WTC11 (cell line): Measurements from ENCODE around the gene ALG8. TPM values are rescaled to one million over a fixed set of nuclear protein-coding genes. Genes with fewer than 3 reads are reported as not detected.

Experiments used
- ATAC-seq: fragments of 200-7000 bp; cut with Tn5 transposase; 2 replicates; pipeline ENCODE4 v1.10.0; 2021; ENCODE audit warnings: mild to moderate bottlenecking, moderate library complexity
- CTCF ChIA-PET: fragments of 300-600 bp; sonication (Branson Sonifier 250); formaldehyde crosslinking; loops from one replicate; lab custom pipeline; 2021; ENCODE audit warnings: antibody characterized with exemption; lab: Charles Lee
- POLR2A ChIA-PET: fragments of 350-600 bp; sonication (Branson Sonifier 250); formaldehyde crosslinking; loops from one replicate; lab custom pipeline; 2021; ENCODE audit warnings: antibody characterized with exemption; lab: Charles Lee
- DNase-seq: peaks from one replicate; pipeline ENCODE4 v3.0.0; 2021; ENCODE audit warnings: low spot score
- H3K27ac Mint-ChIP-seq: 2 replicates; pipeline ENCODE4 v1.8.0; 2021; ENCODE audit warnings: mixed read lengths
- H3K27me3 Mint-ChIP-seq: 2 replicates; pipeline ENCODE4 v1.8.0; 2021; ENCODE audit warnings: low read depth, mild to moderate bottlenecking, moderate library complexity, mixed read lengths
- H3K36me3 Mint-ChIP-seq: 2 replicates; pipeline ENCODE4 v1.8.0; 2021; ENCODE audit warnings: mixed read lengths
- H3K4me1 Mint-ChIP-seq: 2 replicates; pipeline ENCODE4 v1.8.0; 2022; ENCODE audit warnings: mixed read lengths
- H3K4me3 Mint-ChIP-seq: 2 replicates; pipeline ENCODE4 v1.8.0; 2021; ENCODE audit warnings: mild to moderate bottlenecking, moderate library complexity, mixed read lengths
- H3K9me3 Mint-ChIP-seq: 2 replicates; pipeline ENCODE4 v1.8.0; 2021; ENCODE audit warnings: mixed read lengths
- CREM ChIP-seq: sonication (generic); formaldehyde crosslinking; IDR thresholded peaks from 2 replicates; pipeline ENCODE4 v1.8.1; 2022; ENCODE audit warnings: mild to moderate bottlenecking, missing genetic modification reagents, moderate library complexity
- ETV6 ChIP-seq: sonication (generic); formaldehyde crosslinking; IDR thresholded peaks from 2 replicates; pipeline ENCODE4 v1.8.1; 2022; ENCODE audit warnings: mild to moderate bottlenecking, missing genetic modification reagents
- FOXP1 ChIP-seq: sonication (generic); formaldehyde crosslinking; IDR thresholded peaks from 2 replicates; pipeline ENCODE4 v1.8.0; 2022; ENCODE audit warnings: missing genetic modification reagents, mild to moderate bottlenecking, moderate library complexity, borderline replicate concordance
- GTF2I ChIP-seq: fragments of 250-450 bp; sonication (Bioruptor Pico); conservative IDR thresholded peaks from 2 replicates; pipeline ENCODE4 v1.4.0; 2021; ENCODE audit warnings: mild to moderate bottlenecking
- HMGA2 ChIP-seq: fragments of 250-450 bp; sonication (Bioruptor Pico); IDR thresholded peaks from 2 replicates; pipeline ENCODE4 v1.4.0; 2021; ENCODE audit warnings: mild to moderate bottlenecking, moderate library complexity
- IRF2 ChIP-seq: sonication (generic); formaldehyde crosslinking; IDR thresholded peaks from 2 replicates; pipeline ENCODE4 v1.8.0; 2022; ENCODE audit warnings: low read depth, missing genetic modification reagents, borderline replicate concordance
- JUN ChIP-seq: sonication (generic); formaldehyde crosslinking; IDR thresholded peaks from 2 replicates; pipeline ENCODE4 v1.8.0; 2023; ENCODE audit warnings: mild to moderate bottlenecking, missing genetic modification reagents
- KAT7 ChIP-seq: sonication (generic); formaldehyde crosslinking; IDR thresholded peaks from 2 replicates; pipeline ENCODE4 v1.8.1; 2023; ENCODE audit warnings: missing genetic modification reagents, mild to moderate bottlenecking, borderline replicate concordance
- MXD4 ChIP-seq: fragments of 250-450 bp; sonication (Bioruptor Pico); IDR thresholded peaks from 2 replicates; pipeline ENCODE4 v1.8.0; 2021; ENCODE audit warnings: mild to moderate bottlenecking, moderate library complexity, borderline replicate concordance
- NR1H2 ChIP-seq: sonication (generic); formaldehyde crosslinking; IDR thresholded peaks from 2 replicates; pipeline ENCODE4 v1.9.0; 2021; ENCODE audit warnings: mild to moderate bottlenecking, moderate library complexity, missing genetic modification reagents
- NR2C2 ChIP-seq: sonication (generic); formaldehyde crosslinking; IDR thresholded peaks from 2 replicates; pipeline ENCODE4 v1.8.0; 2022; ENCODE audit warnings: mild to moderate bottlenecking, missing genetic modification reagents
- RELA ChIP-seq: sonication (generic); formaldehyde crosslinking; IDR thresholded peaks from 2 replicates; pipeline ENCODE4 v1.8.1; 2022; ENCODE audit warnings: missing genetic modification reagents, mild to moderate bottlenecking, borderline replicate concordance
- ZNF138 ChIP-seq: sonication (generic); formaldehyde crosslinking; conservative IDR thresholded peaks from 2 replicates; pipeline ENCODE4 v1.8.1; 2022; ENCODE audit warnings: mild to moderate bottlenecking, moderate library complexity, missing genetic modification reagents
- ZNF416 ChIP-seq: fragments of 250-450 bp; sonication (Bioruptor Pico); IDR thresholded peaks from 2 replicates; pipeline ENCODE4 v1.9.0; 2021; ENCODE audit warnings: mild to moderate bottlenecking, inconsistent platforms
- total RNA-seq: library from RNA; stranded (reverse); gene quantifications from 3 replicates; pipeline ENCODE4 v1.2.3, GENCODE V29; 2021
- TF ChIP-seq, protein P1 (sequence below): fragments of 200-600 bp; IDR thresholded peaks from 2 replicates; pipeline ENCODE4 v1.8.0; 2022; ENCODE audit warnings: antibody characterized with exemption
- TF ChIP-seq, protein P2 (sequence below): sonication (generic); formaldehyde crosslinking; IDR thresholded peaks from 2 replicates; pipeline ENCODE4 v1.8.0; 2022; ENCODE audit warnings: mild to moderate bottlenecking, missing genetic modification reagents
- TF ChIP-seq, protein P3 (sequence below): sonication (generic); formaldehyde crosslinking; IDR thresholded peaks from 2 replicates; pipeline ENCODE4 v1.8.0; 2023; ENCODE audit warnings: mild to moderate bottlenecking, missing genetic modification reagents
- TF ChIP-seq, protein P4 (sequence below): sonication (generic); formaldehyde crosslinking; IDR thresholded peaks from 2 replicates; pipeline ENCODE4 v1.8.0; 2023; ENCODE audit warnings: missing genetic modification reagents
- TF ChIP-seq, protein P5 (sequence below): sonication (generic); formaldehyde crosslinking; IDR thresholded peaks from 2 replicates; pipeline ENCODE4 v1.8.1; 2023; ENCODE audit warnings: mild to moderate bottlenecking, missing genetic modification reagents, moderate library complexity
- TF ChIP-seq, protein P6 (sequence below): fragments of 250-450 bp; sonication (Bioruptor Pico); IDR thresholded peaks from 2 replicates; pipeline ENCODE4 v1.9.0; 2021; ENCODE audit warnings: mild to moderate bottlenecking
- TF ChIP-seq, protein P7 (sequence below): sonication (generic); formaldehyde crosslinking; IDR thresholded peaks from 2 replicates; pipeline ENCODE4 v1.8.1; 2023; ENCODE audit warnings: mild to moderate bottlenecking, missing genetic modification reagents, moderate library complexity

ALG8 gene
- total RNA-seq, 1 experiment from 2014 or later = 63.8 TPM

DNA sequence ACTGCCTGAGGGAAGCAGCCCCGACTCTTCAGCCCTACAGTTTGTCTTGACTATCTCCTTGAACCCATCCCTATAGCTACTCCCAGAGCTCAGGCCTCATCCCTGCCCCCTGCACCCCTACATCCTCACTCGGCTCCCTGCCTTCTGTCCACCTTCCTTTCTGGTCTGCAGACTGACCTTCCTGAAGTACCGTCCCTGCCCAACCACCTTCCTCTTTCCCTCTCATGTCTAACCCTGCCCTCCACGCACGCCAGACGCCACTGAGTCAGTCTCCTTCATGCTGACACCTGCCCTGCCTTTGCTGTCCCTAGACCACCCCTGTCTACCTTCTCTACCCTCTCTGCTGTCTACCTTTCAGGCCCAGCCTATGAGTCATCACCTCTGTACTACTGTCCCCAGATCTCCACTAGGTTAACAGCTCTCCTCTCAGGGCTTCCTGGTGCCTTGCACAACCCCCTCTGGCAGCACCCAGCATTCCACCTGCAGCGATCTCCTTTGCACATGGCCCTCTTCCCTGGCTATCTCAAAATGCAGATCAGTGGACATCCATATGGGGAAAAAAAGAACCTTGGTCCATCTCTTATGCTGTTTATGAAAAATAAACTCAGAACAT, 40.1 kb upstream of the ALG8 start:
- Mint-ChIP-seq H3K27ac (no peak overlapping the region), H3K4me1 (0 out of 2 replicates have a peak, but pooled peaks cover 3% of the 10 kb centered on the region), H3K36me3 (no peaks in the 10 kb centered on the region; the same call in 1 of the 2 replicates), H3K27me3 (no peaks in the 10 kb centered on the region), H3K9me3 (peaks cover 5% of the 10 kb centered on the region), H3K4me3 (no peak overlapping the region)
- POLR2A ChIA-PET = interaction anchor here (0.7 kb wide), 1 partner anchor 9 kb away, joined by 3 read pairs; the partner anchor contains the start of genes KCTD21 and USP35
- ATAC-seq (peak; percentile 71), DNase-seq (no peak)
- CTCF ChIA-PET = interaction anchor here (0.5 to 1.0 kb wide), 2 partner anchors 15 to 253 kb away, joined by 3 read pairs; no protein-coding TSS in a partner anchor
- TF ChIP-seq NR1H2 (CRISPR knock-in tag) (no peak), ZNF416 (no peak), ETV6 (CRISPR knock-in tag) (no peak), FOXP1 (CRISPR knock-in tag) (no peak), JUN (CRISPR knock-in tag) (no peak), KAT7 (no peak)
- TF ChIP-seq, protein P1, sequence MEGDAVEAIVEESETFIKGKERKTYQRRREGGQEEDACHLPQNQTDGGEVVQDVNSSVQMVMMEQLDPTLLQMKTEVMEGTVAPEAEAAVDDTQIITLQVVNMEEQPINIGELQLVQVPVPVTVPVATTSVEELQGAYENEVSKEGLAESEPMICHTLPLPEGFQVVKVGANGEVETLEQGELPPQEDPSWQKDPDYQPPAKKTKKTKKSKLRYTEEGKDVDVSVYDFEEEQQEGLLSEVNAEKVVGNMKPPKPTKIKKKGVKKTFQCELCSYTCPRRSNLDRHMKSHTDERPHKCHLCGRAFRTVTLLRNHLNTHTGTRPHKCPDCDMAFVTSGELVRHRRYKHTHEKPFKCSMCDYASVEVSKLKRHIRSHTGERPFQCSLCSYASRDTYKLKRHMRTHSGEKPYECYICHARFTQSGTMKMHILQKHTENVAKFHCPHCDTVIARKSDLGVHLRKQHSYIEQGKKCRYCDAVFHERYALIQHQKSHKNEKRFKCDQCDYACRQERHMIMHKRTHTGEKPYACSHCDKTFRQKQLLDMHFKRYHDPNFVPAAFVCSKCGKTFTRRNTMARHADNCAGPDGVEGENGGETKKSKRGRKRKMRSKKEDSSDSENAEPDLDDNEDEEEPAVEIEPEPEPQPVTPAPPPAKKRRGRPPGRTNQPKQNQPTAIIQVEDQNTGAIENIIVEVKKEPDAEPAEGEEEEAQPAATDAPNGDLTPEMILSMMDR = no peak

DNA sequence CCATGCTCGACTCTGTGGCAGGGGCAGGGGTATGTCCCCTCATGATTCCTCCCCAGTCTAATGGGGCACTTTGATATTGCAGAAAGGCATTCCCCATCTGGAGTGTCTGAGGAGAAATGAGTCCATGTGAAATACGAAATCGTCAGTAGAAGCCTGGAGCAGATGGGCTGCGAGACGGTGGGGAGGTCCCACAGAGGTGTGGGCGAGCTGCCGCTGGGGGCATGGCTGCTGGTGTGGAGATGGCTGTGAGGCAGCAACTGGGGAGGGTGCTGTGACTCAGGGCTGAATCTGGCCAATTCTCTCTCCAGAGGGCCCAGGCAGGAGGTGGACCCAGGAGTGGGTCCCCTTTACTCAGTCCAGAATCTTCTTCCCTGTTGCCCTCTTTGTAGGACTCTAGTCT, 37.8 kb upstream of the ALG8 start:
- H3K9me3 Mint-ChIP-seq = peaks cover 5% of the 10 kb centered on the region
- DNase-seq (no peak), ATAC-seq (no peak)
- TF ChIP-seq, protein P2, sequence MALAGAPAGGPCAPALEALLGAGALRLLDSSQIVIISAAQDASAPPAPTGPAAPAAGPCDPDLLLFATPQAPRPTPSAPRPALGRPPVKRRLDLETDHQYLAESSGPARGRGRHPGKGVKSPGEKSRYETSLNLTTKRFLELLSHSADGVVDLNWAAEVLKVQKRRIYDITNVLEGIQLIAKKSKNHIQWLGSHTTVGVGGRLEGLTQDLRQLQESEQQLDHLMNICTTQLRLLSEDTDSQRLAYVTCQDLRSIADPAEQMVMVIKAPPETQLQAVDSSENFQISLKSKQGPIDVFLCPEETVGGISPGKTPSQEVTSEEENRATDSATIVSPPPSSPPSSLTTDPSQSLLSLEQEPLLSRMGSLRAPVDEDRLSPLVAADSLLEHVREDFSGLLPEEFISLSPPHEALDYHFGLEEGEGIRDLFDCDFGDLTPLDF = no peak
- TF ChIP-seq MXD4 = no peak
- no peak for TF ChIP-seq ZNF138 (CRISPR knock-in tag)
- TF ChIP-seq, protein P3, sequence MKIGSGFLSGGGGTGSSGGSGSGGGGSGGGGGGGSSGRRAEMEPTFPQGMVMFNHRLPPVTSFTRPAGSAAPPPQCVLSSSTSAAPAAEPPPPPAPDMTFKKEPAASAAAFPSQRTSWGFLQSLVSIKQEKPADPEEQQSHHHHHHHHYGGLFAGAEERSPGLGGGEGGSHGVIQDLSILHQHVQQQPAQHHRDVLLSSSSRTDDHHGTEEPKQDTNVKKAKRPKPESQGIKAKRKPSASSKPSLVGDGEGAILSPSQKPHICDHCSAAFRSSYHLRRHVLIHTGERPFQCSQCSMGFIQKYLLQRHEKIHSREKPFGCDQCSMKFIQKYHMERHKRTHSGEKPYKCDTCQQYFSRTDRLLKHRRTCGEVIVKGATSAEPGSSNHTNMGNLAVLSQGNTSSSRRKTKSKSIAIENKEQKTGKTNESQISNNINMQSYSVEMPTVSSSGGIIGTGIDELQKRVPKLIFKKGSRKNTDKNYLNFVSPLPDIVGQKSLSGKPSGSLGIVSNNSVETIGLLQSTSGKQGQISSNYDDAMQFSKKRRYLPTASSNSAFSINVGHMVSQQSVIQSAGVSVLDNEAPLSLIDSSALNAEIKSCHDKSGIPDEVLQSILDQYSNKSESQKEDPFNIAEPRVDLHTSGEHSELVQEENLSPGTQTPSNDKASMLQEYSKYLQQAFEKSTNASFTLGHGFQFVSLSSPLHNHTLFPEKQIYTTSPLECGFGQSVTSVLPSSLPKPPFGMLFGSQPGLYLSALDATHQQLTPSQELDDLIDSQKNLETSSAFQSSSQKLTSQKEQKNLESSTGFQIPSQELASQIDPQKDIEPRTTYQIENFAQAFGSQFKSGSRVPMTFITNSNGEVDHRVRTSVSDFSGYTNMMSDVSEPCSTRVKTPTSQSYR (CRISPR knock-in tag) = no peak
- no peak for TF ChIP-seq RELA (CRISPR knock-in tag)
- TF ChIP-seq, protein P4, sequence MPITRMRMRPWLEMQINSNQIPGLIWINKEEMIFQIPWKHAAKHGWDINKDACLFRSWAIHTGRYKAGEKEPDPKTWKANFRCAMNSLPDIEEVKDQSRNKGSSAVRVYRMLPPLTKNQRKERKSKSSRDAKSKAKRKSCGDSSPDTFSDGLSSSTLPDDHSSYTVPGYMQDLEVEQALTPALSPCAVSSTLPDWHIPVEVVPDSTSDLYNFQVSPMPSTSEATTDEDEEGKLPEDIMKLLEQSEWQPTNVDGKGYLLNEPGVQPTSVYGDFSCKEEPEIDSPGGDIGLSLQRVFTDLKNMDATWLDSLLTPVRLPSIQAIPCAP = no peak
- TF ChIP-seq, protein P5, sequence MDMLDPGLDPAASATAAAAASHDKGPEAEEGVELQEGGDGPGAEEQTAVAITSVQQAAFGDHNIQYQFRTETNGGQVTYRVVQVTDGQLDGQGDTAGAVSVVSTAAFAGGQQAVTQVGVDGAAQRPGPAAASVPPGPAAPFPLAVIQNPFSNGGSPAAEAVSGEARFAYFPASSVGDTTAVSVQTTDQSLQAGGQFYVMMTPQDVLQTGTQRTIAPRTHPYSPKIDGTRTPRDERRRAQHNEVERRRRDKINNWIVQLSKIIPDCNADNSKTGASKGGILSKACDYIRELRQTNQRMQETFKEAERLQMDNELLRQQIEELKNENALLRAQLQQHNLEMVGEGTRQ = no peak
- no peak for TF ChIP-seq NR2C2
- TF ChIP-seq NR1H2 (CRISPR knock-in tag) = no peak
- TF ChIP-seq, protein P6, sequence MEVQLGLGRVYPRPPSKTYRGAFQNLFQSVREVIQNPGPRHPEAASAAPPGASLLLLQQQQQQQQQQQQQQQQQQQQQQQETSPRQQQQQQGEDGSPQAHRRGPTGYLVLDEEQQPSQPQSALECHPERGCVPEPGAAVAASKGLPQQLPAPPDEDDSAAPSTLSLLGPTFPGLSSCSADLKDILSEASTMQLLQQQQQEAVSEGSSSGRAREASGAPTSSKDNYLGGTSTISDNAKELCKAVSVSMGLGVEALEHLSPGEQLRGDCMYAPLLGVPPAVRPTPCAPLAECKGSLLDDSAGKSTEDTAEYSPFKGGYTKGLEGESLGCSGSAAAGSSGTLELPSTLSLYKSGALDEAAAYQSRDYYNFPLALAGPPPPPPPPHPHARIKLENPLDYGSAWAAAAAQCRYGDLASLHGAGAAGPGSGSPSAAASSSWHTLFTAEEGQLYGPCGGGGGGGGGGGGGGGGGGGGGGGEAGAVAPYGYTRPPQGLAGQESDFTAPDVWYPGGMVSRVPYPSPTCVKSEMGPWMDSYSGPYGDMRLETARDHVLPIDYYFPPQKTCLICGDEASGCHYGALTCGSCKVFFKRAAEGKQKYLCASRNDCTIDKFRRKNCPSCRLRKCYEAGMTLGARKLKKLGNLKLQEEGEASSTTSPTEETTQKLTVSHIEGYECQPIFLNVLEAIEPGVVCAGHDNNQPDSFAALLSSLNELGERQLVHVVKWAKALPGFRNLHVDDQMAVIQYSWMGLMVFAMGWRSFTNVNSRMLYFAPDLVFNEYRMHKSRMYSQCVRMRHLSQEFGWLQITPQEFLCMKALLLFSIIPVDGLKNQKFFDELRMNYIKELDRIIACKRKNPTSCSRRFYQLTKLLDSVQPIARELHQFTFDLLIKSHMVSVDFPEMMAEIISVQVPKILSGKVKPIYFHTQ (CRISPR knock-in tag) = no peak
- TF ChIP-seq, protein P7, sequence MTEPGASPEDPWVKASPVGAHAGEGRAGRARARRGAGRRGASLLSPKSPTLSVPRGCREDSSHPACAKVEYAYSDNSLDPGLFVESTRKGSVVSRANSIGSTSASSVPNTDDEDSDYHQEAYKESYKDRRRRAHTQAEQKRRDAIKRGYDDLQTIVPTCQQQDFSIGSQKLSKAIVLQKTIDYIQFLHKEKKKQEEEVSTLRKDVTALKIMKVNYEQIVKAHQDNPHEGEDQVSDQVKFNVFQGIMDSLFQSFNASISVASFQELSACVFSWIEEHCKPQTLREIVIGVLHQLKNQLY (CRISPR knock-in tag) = no peak
- TF ChIP-seq CREM (CRISPR knock-in tag) = no peak
- no peak for TF ChIP-seq HMGA2
- no peak for TF ChIP-seq GTF2I
- no peak for TF ChIP-seq IRF2 (CRISPR knock-in tag)
- POLR2A ChIA-PET = no interaction called here
- peaks cover 4% of the 10 kb centered on the region; the same call in 1 of the 2 replicates for H3K36me3 Mint-ChIP-seq
- H3K27ac Mint-ChIP-seq = no peak overlapping the region
- no peaks in the 10 kb centered on the region for H3K27me3 Mint-ChIP-seq
- CTCF ChIA-PET = interaction anchor here (0.8 kb wide), 1 partner anchor 11 kb away, joined by 4 read pairs; the partner anchor contains the start of gene KCTD21
- H3K4me3 Mint-ChIP-seq = no peak overlapping the region
- H3K4me1 Mint-ChIP-seq = 0 out of 2 replicates have a peak, but pooled peaks cover 3% of the 10 kb centered on the region
